Caco-2 (cell line): ENCODE measurements around the gene LMAN1L. TPM values are rescaled to one million over a fixed set of nuclear protein-coding genes. Genes with fewer than 3 reads are reported as not detected.

Source experiments
- BruUV-seq: library from RNA; stranded (reverse); fragments of 400-500 nt; replicated peaks from 2 replicates; lab custom pipeline; 2021; lab: Mats Ljungman, UMichigan
- CTCF ChIA-PET: fragments of 300-600 bp; sonication (Branson Sonifier 250); formaldehyde crosslinking; loops from one replicate; lab custom pipeline; 2022; ENCODE audit warnings: antibody characterized with exemption; lab: Charles Lee
- POLR2A ChIA-PET: fragments of 300-600 bp; sonication (Branson Sonifier 250); formaldehyde crosslinking; loops from one replicate; lab custom pipeline; 2022; ENCODE audit warnings: antibody characterized with exemption; lab: Charles Lee
- DNase-seq, 2 experiments: peaks; one replicate each; pipeline versions ENCODE4 v3.0.0 to v3.0.0-alpha.2; 2020 to 2022
- H3K27me3 ChIP-seq: replicated peaks from 2 replicates; pipeline ENCODE4 v1.6.0; 2011; ENCODE audit warnings: low read length; ENCODE audit not compliant: control insufficient read depth, insufficient read depth
- H3K36me3 ChIP-seq: 2 replicates; pipeline ENCODE4 v1.5.1; 2011; ENCODE audit warnings: low read length; ENCODE audit not compliant: control insufficient read depth, insufficient read depth
- H3K4me1 ChIP-seq: fragments of 250-450 bp; sonication (Bioruptor Pico); 2 replicates; pipeline ENCODE4 v1.5.1; 2020; ENCODE audit warnings: mild to moderate bottlenecking
- H3K4me3 ChIP-seq: 2 replicates; pipeline ENCODE4 v1.5.1; 2011; ENCODE audit warnings: low read depth, mild to moderate bottlenecking, control low read depth, low read length
- H3K9me3 ChIP-seq: fragments of 250-450 bp; sonication (Bioruptor Pico); 2 replicates; pipeline ENCODE4 v1.5.1; 2020; ENCODE audit warnings: mild to moderate bottlenecking, moderate library complexity
- H3K27ac Mint-ChIP-seq: one replicate; pipeline ENCODE4 v1.8.0; 2022; ENCODE audit warnings: mixed read lengths; ENCODE audit not compliant: unreplicated experiment
- H3K27me3 Mint-ChIP-seq: one replicate; pipeline ENCODE4 v1.8.0; 2022; ENCODE audit warnings: mixed read lengths; ENCODE audit not compliant: insufficient read depth, unreplicated experiment
- H3K36me3 Mint-ChIP-seq: one replicate; pipeline ENCODE4 v1.8.0; 2022; ENCODE audit warnings: mild to moderate bottlenecking, mixed read lengths; ENCODE audit not compliant: insufficient read depth, unreplicated experiment
- H3K4me1 Mint-ChIP-seq: one replicate; pipeline ENCODE4 v1.8.0; 2022; ENCODE audit warnings: low read depth, mixed read lengths; ENCODE audit not compliant: unreplicated experiment
- H3K4me3 Mint-ChIP-seq: one replicate; pipeline ENCODE4 v1.8.0; 2022; ENCODE audit warnings: mild to moderate bottlenecking, moderate library complexity, mixed read lengths; ENCODE audit not compliant: unreplicated experiment
- H3K9me3 Mint-ChIP-seq: one replicate; pipeline ENCODE4 v1.8.0; 2022; ENCODE audit warnings: mixed read lengths; ENCODE audit not compliant: unreplicated experiment
- intact Hi-C: fragments of 100-400 bp; cut with micrococcal nuclease; formaldehyde crosslinking; loops from one replicate; pipeline ENCODE4 v1.10.0; 2022; ENCODE audit not compliant: unreplicated experiment
- total RNA-seq: library from RNA; stranded (reverse); gene quantifications from 2 replicates; pipeline ENCODE4 v1.2.3, GENCODE V29; 2022
- TF ChIP-seq, protein P1 (sequence below), 2 experiments: fragments of 200-600 bp in 1 of 2; IDR thresholded peaks; 1 replicate in 1 of 2; 2 replicates in 1 of 2; pipeline versions ENCODE4 v1.5.1 to v1.8.0; 2011 to 2022; ENCODE audit warnings: antibody characterized with exemption in 1 of 2, control low read depth in 1 of 2, inconsistent platforms in 1 of 2, low read depth in 1 of 2, low read length in 1 of 2, mild to moderate bottlenecking in 1 of 2, moderate library complexity in 1 of 2; ENCODE audit not compliant: insufficient read depth in 1 of 2, severe bottlenecking in 1 of 2, unreplicated experiment in 1 of 2

The LMAN1L gene
- total RNA-seq, 1 experiment from 2014 or later, result not detected

GRCh38 chr15:74798388-74799254, 14.0 kb upstream of the LMAN1L start:
- TF ChIP-seq, protein P1, sequence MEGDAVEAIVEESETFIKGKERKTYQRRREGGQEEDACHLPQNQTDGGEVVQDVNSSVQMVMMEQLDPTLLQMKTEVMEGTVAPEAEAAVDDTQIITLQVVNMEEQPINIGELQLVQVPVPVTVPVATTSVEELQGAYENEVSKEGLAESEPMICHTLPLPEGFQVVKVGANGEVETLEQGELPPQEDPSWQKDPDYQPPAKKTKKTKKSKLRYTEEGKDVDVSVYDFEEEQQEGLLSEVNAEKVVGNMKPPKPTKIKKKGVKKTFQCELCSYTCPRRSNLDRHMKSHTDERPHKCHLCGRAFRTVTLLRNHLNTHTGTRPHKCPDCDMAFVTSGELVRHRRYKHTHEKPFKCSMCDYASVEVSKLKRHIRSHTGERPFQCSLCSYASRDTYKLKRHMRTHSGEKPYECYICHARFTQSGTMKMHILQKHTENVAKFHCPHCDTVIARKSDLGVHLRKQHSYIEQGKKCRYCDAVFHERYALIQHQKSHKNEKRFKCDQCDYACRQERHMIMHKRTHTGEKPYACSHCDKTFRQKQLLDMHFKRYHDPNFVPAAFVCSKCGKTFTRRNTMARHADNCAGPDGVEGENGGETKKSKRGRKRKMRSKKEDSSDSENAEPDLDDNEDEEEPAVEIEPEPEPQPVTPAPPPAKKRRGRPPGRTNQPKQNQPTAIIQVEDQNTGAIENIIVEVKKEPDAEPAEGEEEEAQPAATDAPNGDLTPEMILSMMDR (IDR thresholded peaks at IDR 0.05; ENCODE audit: insufficient read depth in 1 of 2, low read depth in 1 of 2, low read length in 1 of 2, severe bottlenecking in 1 of 2, unreplicated experiment in 1 of 2), result no peak
- Mint-ChIP-seq H3K27ac (no peak overlapping the region), H3K4me1 (no peaks in the 10 kb centered on the region), H3K4me3 (no peak overlapping the region), H3K9me3 (no peaks in the 10 kb centered on the region), H3K36me3 (peaks cover 25% of the 10 kb centered on the region), H3K27me3 (no peaks in the 10 kb centered on the region)
- intact Hi-C loops, result no loop called here
- DNase-seq, result peak in 1 of 2 experiments; percentile 28
- Histone ChIP-seq H3K27me3 (no peaks in the 10 kb centered on the region), H3K36me3 (peaks cover 6% of the 10 kb centered on the region), H3K4me1 (no peaks in the 10 kb centered on the region), H3K9me3 (no peaks in the 10 kb centered on the region), H3K4me3 (no peak overlapping the region)
- ChIA-PET POLR2A (no interaction called here), CTCF (interaction anchor here (0.6 to 2.8 kb wide), 5 partner anchors 24 to 1041 kb away, joined by 3 to 12 read pairs (median 4); no protein-coding TSS in a partner anchor)
- no TSS peak for BruUV-seq

DNA sequence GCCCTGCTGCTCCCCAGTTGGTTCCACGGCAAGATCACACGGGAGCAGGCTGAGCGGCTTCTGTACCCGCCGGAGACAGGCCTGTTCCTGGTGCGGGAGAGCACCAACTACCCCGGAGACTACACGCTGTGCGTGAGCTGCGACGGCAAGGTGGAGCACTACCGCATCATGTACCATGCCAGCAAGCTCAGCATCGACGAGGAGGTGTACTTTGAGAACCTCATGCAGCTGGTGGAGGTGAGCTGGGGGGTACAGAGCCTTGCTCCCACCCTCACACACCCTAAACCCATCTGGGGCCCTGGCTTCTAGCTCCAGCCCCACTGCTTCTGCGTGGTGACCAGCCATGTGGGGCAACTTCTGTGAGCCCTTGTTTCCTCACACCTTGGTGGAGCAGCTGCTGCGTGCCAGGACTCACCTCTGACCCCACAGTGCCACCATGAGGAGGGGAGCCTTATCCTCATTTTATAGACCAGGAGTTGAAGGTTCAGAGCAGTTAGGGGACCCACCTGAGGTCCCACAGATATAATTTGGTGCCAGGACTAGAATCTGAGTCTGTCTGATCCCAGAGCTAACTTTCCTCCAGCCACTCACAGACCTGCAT, 13.3 kb upstream of the LMAN1L start:
- H3K4me1 ChIP-seq, result no peaks in the 10 kb centered on the region
- TF ChIP-seq, protein P1 (IDR thresholded peaks at IDR 0.05; ENCODE audit: insufficient read depth in 1 of 2, low read depth in 1 of 2, low read length in 1 of 2, severe bottlenecking in 1 of 2, unreplicated experiment in 1 of 2), result no peak
- POLR2A ChIA-PET, result no interaction called here
- peaks cover 31% of the 10 kb centered on the region for H3K36me3 Mint-ChIP-seq
- CTCF ChIA-PET, result interaction anchor here (1.2 to 2.8 kb wide), 2 partner anchors 29 to 30 kb away, joined by 3 to 12 read pairs; no protein-coding TSS in a partner anchor
- no peak overlapping the region for H3K4me3 ChIP-seq
- no peaks in the 10 kb centered on the region for H3K27me3 ChIP-seq
- intact Hi-C loops, result no loop called here
- no peaks in the 10 kb centered on the region for H3K9me3 Mint-ChIP-seq
- no TSS peak for BruUV-seq
- no peak overlapping the region for H3K27ac Mint-ChIP-seq
- no peaks in the 10 kb centered on the region for H3K4me1 Mint-ChIP-seq
- H3K4me3 Mint-ChIP-seq, result no peak overlapping the region
- peak in 1 of 2 experiments; percentile 26 for DNase-seq
- no peaks in the 10 kb centered on the region for H3K9me3 ChIP-seq
- H3K27me3 Mint-ChIP-seq, result no peaks in the 10 kb centered on the region
- H3K36me3 ChIP-seq, result peaks cover 6% of the 10 kb centered on the region

GRCh38 chr15:74799856-74800558, 12.6 kb upstream of the LMAN1L start:
- BruUV-seq, result no TSS peak
- ChIA-PET POLR2A (no interaction called here), CTCF (interaction anchor here (0.7 to 2.8 kb wide), 6 partner anchors 12 to 160 kb away, joined by 3 to 12 read pairs (median 6); partner anchors contain the start of gene LMAN1L)
- no peak overlapping the region for H3K27ac Mint-ChIP-seq
- no peak overlapping the region for H3K4me3 Mint-ChIP-seq
- H3K4me1 Mint-ChIP-seq, result no peaks in the 10 kb centered on the region
- no peaks in the 10 kb centered on the region for H3K9me3 ChIP-seq
- H3K4me1 ChIP-seq, result no peaks in the 10 kb centered on the region
- peak; percentile 61 to 83 for DNase-seq
- H3K27me3 ChIP-seq, result no peaks in the 10 kb centered on the region
- peaks cover 32% of the 10 kb centered on the region for H3K36me3 Mint-ChIP-seq
- no peak overlapping the region for H3K4me3 ChIP-seq
- H3K9me3 Mint-ChIP-seq, result no peaks in the 10 kb centered on the region
- intact Hi-C loops, result loop anchor here (1.0 to 2.0 kb wide), 2 partner anchors 17 to 29 kb away; partner anchors contain the start of gene CSK
- TF ChIP-seq, protein P1 (IDR thresholded peaks at IDR 0.05; ENCODE audit: insufficient read depth in 1 of 2, low read depth in 1 of 2, low read length in 1 of 2, severe bottlenecking in 1 of 2, unreplicated experiment in 1 of 2), result peak; percentile 95 to 98
- H3K27me3 Mint-ChIP-seq, result no peaks in the 10 kb centered on the region
- peaks cover 6% of the 10 kb centered on the region for H3K36me3 ChIP-seq
